GM12801 (cell line): ENCODE measurements around the gene MOCS2.

ENCODE experiments used
- TF ChIP-seq, protein P1 (sequence below): IDR thresholded peaks from one replicate; pipeline ENCODE4 v1.5.1; 2011; ENCODE audit warnings: control low read depth; ENCODE audit not compliant: insufficient read length; ENCODE audit errors: extremely low read depth

The MOCS2 gene

DNA sequence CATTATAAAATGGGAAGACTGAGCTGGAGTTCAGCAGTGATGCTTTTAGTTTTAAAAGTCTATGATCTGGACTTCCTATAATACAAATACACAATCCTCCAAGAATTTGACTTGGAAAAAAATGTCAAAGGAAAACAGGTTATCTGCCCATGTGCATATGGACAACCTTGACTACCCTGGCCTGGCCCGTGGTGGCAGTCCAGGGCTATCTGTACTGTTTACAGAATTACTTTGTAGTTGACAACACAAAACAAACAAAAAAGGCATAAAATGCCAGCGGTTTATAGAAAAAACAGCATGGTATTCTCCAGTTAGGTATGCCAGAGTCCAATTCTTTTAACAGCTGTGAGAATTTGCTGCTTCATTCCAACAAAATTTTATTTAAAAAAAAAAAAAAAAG, 17.3 kb downstream of the MOCS2 start:
- TF ChIP-seq, protein P1, sequence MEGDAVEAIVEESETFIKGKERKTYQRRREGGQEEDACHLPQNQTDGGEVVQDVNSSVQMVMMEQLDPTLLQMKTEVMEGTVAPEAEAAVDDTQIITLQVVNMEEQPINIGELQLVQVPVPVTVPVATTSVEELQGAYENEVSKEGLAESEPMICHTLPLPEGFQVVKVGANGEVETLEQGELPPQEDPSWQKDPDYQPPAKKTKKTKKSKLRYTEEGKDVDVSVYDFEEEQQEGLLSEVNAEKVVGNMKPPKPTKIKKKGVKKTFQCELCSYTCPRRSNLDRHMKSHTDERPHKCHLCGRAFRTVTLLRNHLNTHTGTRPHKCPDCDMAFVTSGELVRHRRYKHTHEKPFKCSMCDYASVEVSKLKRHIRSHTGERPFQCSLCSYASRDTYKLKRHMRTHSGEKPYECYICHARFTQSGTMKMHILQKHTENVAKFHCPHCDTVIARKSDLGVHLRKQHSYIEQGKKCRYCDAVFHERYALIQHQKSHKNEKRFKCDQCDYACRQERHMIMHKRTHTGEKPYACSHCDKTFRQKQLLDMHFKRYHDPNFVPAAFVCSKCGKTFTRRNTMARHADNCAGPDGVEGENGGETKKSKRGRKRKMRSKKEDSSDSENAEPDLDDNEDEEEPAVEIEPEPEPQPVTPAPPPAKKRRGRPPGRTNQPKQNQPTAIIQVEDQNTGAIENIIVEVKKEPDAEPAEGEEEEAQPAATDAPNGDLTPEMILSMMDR = no peak

DNA sequence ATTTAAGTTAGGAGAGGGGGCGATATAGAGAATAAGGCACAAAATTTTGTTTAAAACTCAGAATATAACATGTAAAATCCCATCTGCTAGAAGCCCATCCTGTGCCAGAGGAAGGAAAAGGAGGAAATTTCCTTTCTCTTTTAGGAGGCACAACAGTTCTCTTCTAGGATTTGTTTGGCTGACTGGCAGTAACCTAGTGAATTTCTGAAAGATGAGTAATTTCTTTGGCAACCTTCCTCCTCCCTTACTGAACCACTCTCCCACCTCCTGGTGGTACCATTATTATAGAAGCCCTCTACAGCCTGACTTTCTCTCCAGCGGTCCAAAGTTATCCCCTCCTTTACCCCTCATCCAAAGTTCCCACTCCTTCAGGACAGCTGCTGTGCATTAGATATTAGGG, 18.3 kb downstream of the MOCS2 start:
- TF ChIP-seq, protein P1 = no peak

DNA sequence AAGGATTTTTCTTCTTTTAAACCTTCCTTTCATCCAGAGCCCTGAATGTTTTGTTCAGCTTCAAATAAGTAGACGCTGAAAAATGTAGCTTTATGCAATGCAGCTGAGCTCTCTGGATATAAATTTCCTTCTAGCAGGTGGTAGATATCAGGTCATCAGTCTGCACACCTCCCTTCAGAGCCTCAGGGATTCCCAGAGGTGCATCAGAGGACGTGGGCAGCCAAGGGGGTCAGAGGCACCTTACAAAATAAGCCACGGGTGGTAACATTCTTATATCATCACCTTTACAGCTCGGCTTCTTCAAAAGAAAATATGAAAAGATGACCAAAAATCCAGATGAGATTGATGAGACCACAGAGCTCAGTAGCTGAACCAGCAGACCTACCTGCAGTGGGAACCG, 19.3 kb downstream of the MOCS2 start:
- TF ChIP-seq, protein P1 = no peak

DNA sequence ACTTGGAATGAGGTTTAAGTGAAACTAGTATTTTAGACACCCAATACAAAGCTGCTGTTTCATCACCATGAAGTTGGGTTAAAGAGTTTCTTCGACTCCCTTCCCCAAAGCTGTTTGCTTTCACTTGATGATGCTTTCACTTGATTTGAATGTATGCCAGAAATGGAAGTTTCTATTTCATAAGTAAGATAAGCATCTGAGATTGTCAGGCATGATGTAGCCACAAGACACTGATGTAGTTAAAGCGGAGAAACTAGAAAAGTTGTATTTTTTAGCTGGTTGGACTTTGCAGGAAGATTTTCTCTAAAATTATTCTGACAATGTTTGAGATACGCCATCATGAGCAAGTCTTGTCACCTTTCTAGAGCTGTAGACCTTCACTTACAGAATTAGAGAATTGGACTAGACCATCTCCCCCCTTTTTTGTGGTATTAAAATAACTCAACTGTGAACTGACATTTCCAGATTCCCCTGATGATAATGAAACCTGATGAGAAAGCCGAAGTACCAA, 20.0 kb downstream of the MOCS2 start:
- TF ChIP-seq, protein P1 = no peak

DNA sequence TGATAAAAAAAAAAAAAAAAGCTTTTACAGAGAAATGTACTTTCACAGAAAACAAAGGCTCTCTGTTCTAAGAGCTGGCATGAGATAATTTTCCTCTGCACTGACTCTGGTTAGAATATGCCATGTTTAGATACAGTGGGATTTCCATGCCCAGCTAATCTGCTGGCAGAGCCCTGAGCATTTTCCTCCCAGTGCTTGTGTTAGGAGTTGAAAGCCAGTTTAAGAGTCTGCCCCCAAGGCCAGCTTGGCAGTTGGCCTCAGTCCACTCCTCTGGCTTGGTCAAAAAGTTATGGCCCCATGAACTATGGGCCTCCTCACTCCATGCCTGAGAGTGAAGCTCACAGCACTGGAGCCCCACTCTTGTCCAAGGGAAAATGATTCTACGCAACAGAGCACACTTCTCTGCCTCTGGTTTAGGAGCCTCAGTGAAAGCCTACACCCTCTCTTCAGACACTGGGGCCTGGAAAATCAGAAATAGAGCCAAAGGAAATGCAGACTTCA, 21.9 kb downstream of the MOCS2 start:
- TF ChIP-seq, protein P1 = no peak

DNA sequence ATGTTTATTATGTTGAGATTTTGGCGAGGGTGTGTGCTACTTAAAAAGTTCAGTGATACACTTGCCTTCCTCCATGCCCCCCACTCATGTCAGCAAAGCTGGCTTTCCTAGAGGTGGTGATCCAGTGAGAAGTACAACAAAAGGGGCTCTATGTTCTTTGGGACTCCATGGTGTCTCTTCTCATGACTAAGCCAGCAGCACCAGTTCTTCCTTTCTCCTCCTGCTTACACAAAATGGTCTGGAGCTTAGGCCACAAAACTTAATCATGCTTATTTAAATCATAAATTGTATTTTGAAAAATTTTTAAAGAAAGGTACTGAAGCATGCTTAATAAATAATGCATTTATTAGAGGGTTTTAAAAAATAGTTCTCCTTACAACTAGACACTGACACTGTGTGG, 22.4 kb downstream of the MOCS2 start:
- TF ChIP-seq, protein P1 = no peak

DNA sequence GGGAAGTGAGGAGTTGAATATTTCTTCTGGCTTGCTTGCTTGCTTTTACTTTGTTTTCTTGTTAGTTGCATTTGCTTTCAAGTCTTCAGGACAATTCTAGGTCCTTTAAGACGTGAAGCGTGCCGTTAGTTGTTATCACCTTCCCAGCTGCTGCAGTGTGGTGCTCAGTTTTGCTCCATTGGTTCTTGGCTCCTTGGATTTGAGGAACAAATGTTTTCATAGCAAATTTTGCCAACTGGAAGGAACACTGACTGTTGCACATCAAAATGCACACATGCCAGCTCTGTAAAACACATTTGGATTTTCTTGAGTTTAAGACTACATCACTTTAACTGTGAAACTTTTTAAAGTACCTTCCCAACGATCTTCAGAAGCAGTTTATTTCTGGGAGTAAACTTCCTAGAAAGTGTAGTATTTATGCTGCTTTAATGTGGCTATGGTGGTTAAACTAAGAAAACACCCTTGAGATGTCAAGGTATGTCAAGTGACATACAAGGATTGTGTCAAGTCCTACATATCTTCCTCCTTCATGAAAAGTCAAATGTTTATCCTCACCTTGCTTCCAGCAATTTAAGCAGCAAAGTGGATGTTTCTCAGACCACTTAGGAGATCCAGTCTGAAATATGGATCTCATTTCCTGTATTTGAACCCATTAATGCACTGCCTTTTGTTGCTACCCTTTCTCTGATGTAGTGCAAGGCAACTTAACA, 24.9 kb downstream of the MOCS2 start:
- TF ChIP-seq, protein P1 = no peak
